ENCODE results near the gene PHF20. TPM values are rescaled to one million over a fixed set of nuclear protein-coding genes. Genes with fewer than 3 reads are reported as not detected.
"Not testable (repeated sequence)": the region's sequence is repeated elsewhere in the genome, so short reads cannot be mapped to it uniquely, and the experiment has no call there.

The PHF20 gene
- total RNA-seq, 1 experiment from 2014 or later = 56.7 TPM

GRCh38 chr20:35842361-35842760 is 70.5 kb downstream of the PHF20 start:
- H3K36me3 Mint-ChIP-seq (ENCODE audit: insufficient read depth, unreplicated experiment) = peaks cover 23% of the 10 kb centered on the region
- no peak for DNase-seq
- TF ChIP-seq CTCF (IDR thresholded peaks at IDR 0.05; ENCODE audit: unreplicated experiment) = no peak
- no peaks in the 10 kb centered on the region for H3K4me1 Mint-ChIP-seq (ENCODE audit: low read depth, unreplicated experiment)
- no TSS peak for BruUV-seq (replicated peaks)
- no peaks in the 10 kb centered on the region for H3K27me3 Mint-ChIP-seq (ENCODE audit: unreplicated experiment)
- no peaks in the 10 kb centered on the region for H3K9me3 Mint-ChIP-seq (ENCODE audit: low read depth, unreplicated experiment)
- CTCF ChIA-PET = no interaction called here
- no peak overlapping the region for H3K27ac Mint-ChIP-seq (ENCODE audit: unreplicated experiment)
- intact Hi-C loops (cut with micrococcal nuclease; ENCODE audit: unreplicated experiment) = no loop called here
- H3K4me3 Mint-ChIP-seq (ENCODE audit: low read depth, unreplicated experiment) = no peak overlapping the region

- CTCF ChIA-PET = interaction anchor here (0.7 kb wide), 2 partner anchors 104 to 1281 kb away, joined by 4 to 5 read pairs; no protein-coding TSS in a partner anchor
- intact Hi-C loops (cut with micrococcal nuclease; ENCODE audit: unreplicated experiment) = loop anchor here (1.0 kb wide), 1 partner anchor 19 kb away; no protein-coding TSS in a partner anchor
- H3K27me3 Mint-ChIP-seq (ENCODE audit: unreplicated experiment); H3K4me3 Mint-ChIP-seq (ENCODE audit: low read depth, unreplicated experiment); H3K4me1 Mint-ChIP-seq (ENCODE audit: low read depth, unreplicated experiment); BruUV-seq (replicated peaks); DNase-seq; H3K27ac Mint-ChIP-seq (ENCODE audit: unreplicated experiment); H3K9me3 Mint-ChIP-seq (ENCODE audit: low read depth, unreplicated experiment): not testable (repeated sequence)
- peaks cover 23% of the 10 kb centered on the region for H3K36me3 Mint-ChIP-seq (ENCODE audit: insufficient read depth, unreplicated experiment)
These were observed 72.1 kb downstream of the PHF20 start for GRCh38 chr20:35843894-35844293.

GRCh38 chr20:35845561-35845960 is 73.7 kb downstream of the PHF20 start:
- no peaks in the 10 kb centered on the region for H3K27me3 Mint-ChIP-seq (ENCODE audit: unreplicated experiment)
- CTCF ChIA-PET = interaction anchor here (0.6 kb wide), 1 partner anchor 33 kb away, joined by 5 read pairs; no protein-coding TSS in a partner anchor
- no TSS peak for BruUV-seq (replicated peaks)
- H3K4me1 Mint-ChIP-seq (ENCODE audit: low read depth, unreplicated experiment) = no peaks in the 10 kb centered on the region
- intact Hi-C loops (cut with micrococcal nuclease; ENCODE audit: unreplicated experiment) = no loop called here
- no peak overlapping the region for H3K4me3 Mint-ChIP-seq (ENCODE audit: low read depth, unreplicated experiment)
- no peak overlapping the region for H3K27ac Mint-ChIP-seq (ENCODE audit: unreplicated experiment)
- no peak for DNase-seq
- TF ChIP-seq CTCF (IDR thresholded peaks at IDR 0.05; ENCODE audit: unreplicated experiment) = no peak
- peaks cover 23% of the 10 kb centered on the region for H3K36me3 Mint-ChIP-seq (ENCODE audit: insufficient read depth, unreplicated experiment)
- no peaks in the 10 kb centered on the region for H3K9me3 Mint-ChIP-seq (ENCODE audit: low read depth, unreplicated experiment)

GRCh38 chr20:35849706-35850105 is 77.9 kb downstream of the PHF20 start:
- Mint-ChIP-seq H3K4me3 (ENCODE audit: low read depth, unreplicated experiment) (no peak overlapping the region), H3K27me3 (ENCODE audit: unreplicated experiment) (no peaks in the 10 kb centered on the region), H3K36me3 (ENCODE audit: insufficient read depth, unreplicated experiment) (peaks cover 21% of the 10 kb centered on the region), H3K9me3 (ENCODE audit: low read depth, unreplicated experiment) (no peaks in the 10 kb centered on the region), H3K27ac (ENCODE audit: unreplicated experiment) (no peak overlapping the region), H3K4me1 (ENCODE audit: low read depth, unreplicated experiment) (no peaks in the 10 kb centered on the region)
- DNase-seq = no peak
- no TSS peak for BruUV-seq (replicated peaks)
- intact Hi-C loops (cut with micrococcal nuclease; ENCODE audit: unreplicated experiment) = no loop called here
- TF ChIP-seq CTCF (IDR thresholded peaks at IDR 0.05; ENCODE audit: unreplicated experiment) = no peak
- CTCF ChIA-PET = interaction anchor here (0.7 to 0.9 kb wide), 2 partner anchors 8 to 13 kb away, joined by 3 to 4 read pairs; no protein-coding TSS in a partner anchor

GRCh38 chr20:35851659-35852058 is 79.8 kb downstream of the PHF20 start:
- H3K9me3 Mint-ChIP-seq (ENCODE audit: low read depth, unreplicated experiment); intact Hi-C loops (cut with micrococcal nuclease; ENCODE audit: unreplicated experiment); H3K4me3 Mint-ChIP-seq (ENCODE audit: low read depth, unreplicated experiment); BruUV-seq (replicated peaks); DNase-seq; H3K27ac Mint-ChIP-seq (ENCODE audit: unreplicated experiment); H3K4me1 Mint-ChIP-seq (ENCODE audit: low read depth, unreplicated experiment); H3K36me3 Mint-ChIP-seq (ENCODE audit: insufficient read depth, unreplicated experiment); H3K27me3 Mint-ChIP-seq (ENCODE audit: unreplicated experiment): not testable (repeated sequence)
- CTCF ChIA-PET = interaction anchor here (0.7 kb wide), 1 partner anchor 778 kb away, joined by 4 read pairs; no protein-coding TSS in a partner anchor
